ENCODE data around the gene TP73.

TP73 gene

GRCh38 chr1:3685906-3686305 is 33.6 kb downstream of the TP73 start:
- DNase-seq (ENCODE audit: low read depth, low spot score) = no peak

- no peak for DNase-seq (ENCODE audit: low read depth, low spot score)
These were observed 35.2 kb downstream of the TP73 start for GRCh38 chr1:3687504-3687903.

- DNase-seq (ENCODE audit: low read depth, low spot score) = no peak
These were observed 36.2 kb downstream of the TP73 start for GRCh38 chr1:3688356-3689137.

- no peak for DNase-seq (ENCODE audit: low read depth, low spot score)
These were observed 36.9 kb downstream of the TP73 start for GRCh38 chr1:3689138-3689750.

- DNase-seq (ENCODE audit: low read depth, low spot score) = no peak
These were observed 38.2 kb downstream of the TP73 start for GRCh38 chr1:3690282-3691065.

- no peak for DNase-seq (ENCODE audit: low read depth, low spot score)
These were observed 39.3 kb downstream of the TP73 start for GRCh38 chr1:3691421-3692204.

GRCh38 chr1:3692598-3692997 is 40.3 kb downstream of the TP73 start:
- no peak for DNase-seq (ENCODE audit: low read depth, low spot score)

- no peak for DNase-seq (ENCODE audit: low read depth, low spot score)
These were observed 41.0 kb downstream of the TP73 start for GRCh38 chr1:3693321-3693720.

- no peak for DNase-seq (ENCODE audit: low read depth, low spot score)
These were observed 43.3 kb downstream of the TP73 start for GRCh38 chr1:3695326-3696217.

- no peak for DNase-seq (ENCODE audit: low read depth, low spot score)
These were observed 44.4 kb downstream of the TP73 start for GRCh38 chr1:3696689-3697088.

- no peak for DNase-seq (ENCODE audit: low read depth, low spot score)
These were observed 44.8 kb downstream of the TP73 start for GRCh38 chr1:3697104-3697503.

GRCh38 chr1:3697810-3698209 is 45.5 kb downstream of the TP73 start:
- DNase-seq (ENCODE audit: low read depth, low spot score) = no peak

- no peak for DNase-seq (ENCODE audit: low read depth, low spot score)
These were observed 46.5 kb downstream of the TP73 start for GRCh38 chr1:3698660-3699408.

GRCh38 chr1:3699596-3699995 is 47.3 kb downstream of the TP73 start:
- DNase-seq (ENCODE audit: low read depth, low spot score) = no peak

- DNase-seq (ENCODE audit: low read depth, low spot score) = no peak
These were observed 48.3 kb downstream of the TP73 start for GRCh38 chr1:3700631-3701030.

- no peak for DNase-seq (ENCODE audit: low read depth, low spot score)
These were observed 50.2 kb downstream of the TP73 start for GRCh38 chr1:3702528-3702927.

GRCh38 chr1:3702990-3703728 is 50.8 kb downstream of the TP73 start:
- DNase-seq (ENCODE audit: low read depth, low spot score) = no peak

GRCh38 chr1:3703786-3704371 is 51.6 kb downstream of the TP73 start:
- no peak for DNase-seq (ENCODE audit: low read depth, low spot score)

GRCh38 chr1:3705341-3705950 is 53.1 kb downstream of the TP73 start:
- no peak for DNase-seq (ENCODE audit: low read depth, low spot score)
